ENCODE data around the gene ZNF22.

The ZNF22 gene

DNA sequence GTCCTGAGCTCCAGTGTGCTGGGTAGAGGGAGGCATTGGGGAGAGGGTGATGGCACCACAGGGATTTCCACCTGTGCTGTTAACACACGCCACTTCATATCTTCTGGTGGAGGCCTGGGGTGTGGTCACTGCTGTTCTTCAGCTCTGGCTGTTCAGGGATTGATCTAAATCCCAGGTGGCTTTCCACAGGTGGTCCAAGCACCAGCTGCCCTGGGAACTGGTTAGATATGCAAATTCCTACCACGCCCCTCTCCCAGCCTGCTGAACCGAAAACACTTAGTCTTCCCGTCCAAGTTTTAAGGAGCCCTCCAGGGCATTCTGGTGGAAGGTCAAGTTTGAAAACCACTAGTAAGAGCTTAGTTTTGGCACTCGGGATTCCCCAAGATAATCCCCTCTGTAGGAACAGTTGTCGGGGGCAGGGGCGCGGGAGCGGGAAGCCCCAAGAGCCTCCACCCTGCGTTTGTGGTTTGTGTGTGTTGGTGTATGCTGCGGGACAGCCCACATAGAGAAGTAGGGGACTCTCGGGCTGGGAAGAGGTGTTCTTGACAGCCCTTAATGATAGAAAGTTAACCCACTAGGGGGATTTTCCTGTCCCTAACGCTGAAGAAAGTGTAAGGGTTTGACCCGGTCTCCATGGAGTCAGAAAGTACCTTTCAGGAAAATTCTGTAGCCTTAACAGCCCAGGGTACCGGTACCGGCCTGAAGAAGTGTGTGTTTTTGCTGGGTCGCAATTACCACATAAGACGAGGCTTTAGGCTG lies 27.2 kb upstream of the ZNF22 start:
- Histone ChIP-seq H3K27me3 (ENCODE audit: low read depth, low read length) (no peaks in the 10 kb centered on the region), H3K4me3 (ENCODE audit: low read depth in 1 of 2, low read length in 2 of 2) (no peak overlapping the region), H3K27ac (ENCODE audit: low read length) (peak overlapping the region; percentile 80), H3K9me3 (ENCODE audit: control insufficient read depth in 1 of 2, low read length in 2 of 2) (no peaks in the 10 kb centered on the region), H3K36me3 (ENCODE audit: control insufficient read depth in 1 of 2, insufficient read depth in 2 of 2, low read length in 2 of 2) (peaks cover 31 to 36% of the 10 kb centered on the region in 2 donors), H3K4me1 (ENCODE audit: control insufficient read depth in 1 of 2, insufficient read depth in 2 of 2, low read length in 2 of 2) (peaks cover 27 to 31% of the 10 kb centered on the region in 2 donors)

DNA sequence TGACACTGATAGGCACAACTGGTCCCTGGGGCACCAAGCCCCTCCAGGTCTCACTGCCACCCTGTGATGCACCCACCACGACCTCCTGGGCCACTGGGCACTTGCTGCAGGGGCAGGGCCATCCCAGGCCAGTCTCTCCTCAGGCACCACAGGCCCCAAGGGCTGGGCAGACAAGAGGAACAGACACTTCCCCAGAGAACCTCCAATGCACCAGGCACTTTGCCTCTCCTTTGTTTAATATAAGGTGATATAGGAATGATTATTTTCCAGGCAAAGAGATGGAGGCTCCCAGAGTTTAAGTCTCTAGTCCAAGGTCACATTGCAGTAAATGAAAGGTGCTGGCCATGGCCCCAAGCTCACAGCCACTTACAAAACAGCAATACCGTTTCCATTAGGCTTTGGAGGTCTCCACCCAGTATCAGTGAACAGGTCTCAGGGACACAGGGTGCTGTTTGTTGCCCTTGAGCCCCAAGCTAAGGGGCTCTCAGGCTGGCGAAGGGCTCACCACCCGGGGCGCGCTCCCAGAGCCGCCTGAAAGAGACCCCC lies 26.6 kb upstream of the ZNF22 start:
- H3K4me1 ChIP-seq (ENCODE audit: control insufficient read depth in 1 of 2, insufficient read depth in 2 of 2, low read length in 2 of 2) = peaks cover 31 to 34% of the 10 kb centered on the region in 2 donors
- no peaks in the 10 kb centered on the region for H3K9me3 ChIP-seq (ENCODE audit: control insufficient read depth in 1 of 2, low read length in 2 of 2)
- H3K27ac ChIP-seq (ENCODE audit: low read length) = peak overlapping the region; percentile 80
- no peaks in the 10 kb centered on the region for H3K27me3 ChIP-seq (ENCODE audit: low read depth, low read length)
- peaks cover 31 to 36% of the 10 kb centered on the region in 2 donors for H3K36me3 ChIP-seq (ENCODE audit: control insufficient read depth in 1 of 2, insufficient read depth in 2 of 2, low read length in 2 of 2)
- H3K4me3 ChIP-seq (ENCODE audit: low read depth in 1 of 2, low read length in 2 of 2) = peak overlapping the region; percentile 60 to 72

DNA sequence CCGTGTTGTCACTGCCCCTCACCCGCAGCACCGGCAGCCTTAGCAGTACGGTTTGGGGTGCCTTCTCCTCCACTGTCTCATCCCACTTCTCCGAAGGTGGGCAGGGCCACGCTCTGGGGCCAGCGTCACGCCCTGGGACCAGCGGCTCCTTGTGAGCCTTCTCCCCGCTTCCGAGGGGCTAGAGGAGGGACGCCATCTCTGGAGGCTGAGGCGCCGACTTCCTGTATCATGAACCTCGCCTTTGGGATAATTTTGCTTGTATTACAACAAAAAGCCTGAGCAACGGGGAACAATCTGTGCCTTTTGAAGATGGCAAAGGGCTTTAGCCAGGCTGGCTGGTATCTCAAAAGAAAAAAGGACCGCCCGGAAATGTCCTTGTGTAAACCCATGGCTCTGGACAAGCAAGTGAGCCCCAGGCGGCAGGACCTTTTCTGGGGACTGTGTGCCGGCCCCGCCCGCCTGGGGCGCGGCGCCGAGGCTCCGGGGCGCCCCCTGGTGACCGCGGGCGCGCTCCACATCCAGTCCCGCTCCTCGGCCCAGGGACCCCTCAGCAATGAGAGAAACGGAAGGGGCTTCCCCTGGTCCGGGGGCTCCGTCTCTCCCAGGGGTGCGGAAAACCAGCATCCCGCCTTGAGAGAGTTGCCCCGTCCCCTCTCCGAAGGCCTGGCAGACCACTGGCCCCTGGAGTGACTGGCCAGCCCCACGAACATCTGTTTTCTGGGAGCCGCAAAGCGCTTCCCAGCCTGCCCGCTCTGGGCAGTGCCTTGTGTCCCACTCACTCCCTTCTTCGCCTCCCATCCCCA lies 25.9 kb upstream of the ZNF22 start:
- H3K27ac ChIP-seq (ENCODE audit: low read length) = peak overlapping the region; percentile 80
- H3K27me3 ChIP-seq (ENCODE audit: low read depth, low read length) = no peaks in the 10 kb centered on the region
- peaks cover 31 to 32% of the 10 kb centered on the region in 2 donors for H3K36me3 ChIP-seq (ENCODE audit: control insufficient read depth in 1 of 2, insufficient read depth in 2 of 2, low read length in 2 of 2)
- H3K9me3 ChIP-seq (ENCODE audit: control insufficient read depth in 1 of 2, low read length in 2 of 2) = no peaks in the 10 kb centered on the region
- H3K4me3 ChIP-seq (ENCODE audit: low read depth in 1 of 2, low read length in 2 of 2) = peak overlapping the region; percentile 60 to 72
- H3K4me1 ChIP-seq (ENCODE audit: control insufficient read depth in 1 of 2, insufficient read depth in 2 of 2, low read length in 2 of 2) = peaks cover 30 to 41% of the 10 kb centered on the region in 2 donors

GRCh38 chr10:44975431-44976331 lies 25.0 kb upstream of the ZNF22 start:
- Histone ChIP-seq H3K4me3 (ENCODE audit: low read depth in 1 of 2, low read length in 2 of 2) (peak overlapping the region; percentile 76 to 81), H3K27ac (ENCODE audit: low read length) (peak overlapping the region; percentile 90), H3K27me3 (ENCODE audit: low read depth, low read length) (no peaks in the 10 kb centered on the region), H3K9me3 (ENCODE audit: control insufficient read depth in 1 of 2, low read length in 2 of 2) (no peaks in the 10 kb centered on the region), H3K36me3 (ENCODE audit: control insufficient read depth in 1 of 2, insufficient read depth in 2 of 2, low read length in 2 of 2) (peaks cover 22 to 29% of the 10 kb centered on the region in 2 donors), H3K4me1 (ENCODE audit: control insufficient read depth in 1 of 2, insufficient read depth in 2 of 2, low read length in 2 of 2) (peaks cover 35 to 49% of the 10 kb centered on the region in 2 donors)

DNA sequence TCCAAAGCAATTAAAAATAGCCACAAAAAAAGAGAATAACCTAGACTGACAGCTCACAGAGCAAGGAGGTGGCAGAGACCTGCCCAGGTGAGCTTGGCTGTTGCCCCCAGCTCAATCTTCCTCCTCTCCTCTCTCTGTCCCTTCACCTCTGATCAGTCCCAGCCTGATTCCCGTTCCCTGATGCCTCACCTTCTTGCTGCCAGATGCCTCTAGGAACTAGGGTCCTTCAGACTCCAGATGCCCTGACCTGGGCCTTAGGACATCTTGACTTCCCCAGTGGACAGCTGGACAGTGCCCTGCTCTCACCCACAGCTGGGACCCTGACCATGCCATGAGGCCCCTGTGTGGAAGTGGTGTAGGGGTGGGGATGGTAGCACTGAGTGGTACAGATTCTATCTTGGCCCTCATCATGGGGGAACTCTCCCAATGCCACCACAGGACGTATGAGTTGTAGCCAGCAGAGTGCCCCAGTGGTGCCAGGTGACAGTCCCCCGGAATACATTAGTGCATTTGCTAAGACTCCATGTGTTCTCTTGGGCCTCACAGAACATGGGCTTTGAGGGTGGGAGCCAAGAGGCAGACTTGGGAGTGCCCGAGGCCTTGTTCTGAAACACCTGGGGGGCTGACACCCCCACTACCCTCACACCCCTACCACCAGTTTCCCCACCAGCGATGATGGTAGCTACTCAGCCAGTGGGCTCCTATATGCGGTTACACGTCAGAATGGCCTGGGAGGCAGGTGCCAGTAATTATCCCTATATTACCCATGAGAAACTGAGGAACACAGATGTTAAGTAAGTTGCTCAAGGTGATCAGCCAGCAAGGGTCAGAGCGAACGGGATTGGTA lies 24.1 kb upstream of the ZNF22 start:
- Histone ChIP-seq H3K4me3 (ENCODE audit: low read depth in 1 of 2, low read length in 2 of 2) (peak overlapping the region; percentile 76 to 81), H3K9me3 (ENCODE audit: control insufficient read depth in 1 of 2, low read length in 2 of 2) (no peaks in the 10 kb centered on the region), H3K36me3 (ENCODE audit: control insufficient read depth in 1 of 2, insufficient read depth in 2 of 2, low read length in 2 of 2) (peaks cover 14 to 20% of the 10 kb centered on the region in 2 donors), H3K4me1 (ENCODE audit: control insufficient read depth in 1 of 2, insufficient read depth in 2 of 2, low read length in 2 of 2) (peaks cover 40 to 58% of the 10 kb centered on the region in 2 donors), H3K27ac (ENCODE audit: low read length) (peak overlapping the region; percentile 90), H3K27me3 (ENCODE audit: low read depth, low read length) (no peaks in the 10 kb centered on the region)

- Histone ChIP-seq H3K27me3 (ENCODE audit: low read depth, low read length) (no peaks in the 10 kb centered on the region), H3K9me3 (ENCODE audit: control insufficient read depth in 1 of 2, low read length in 2 of 2) (no peaks in the 10 kb centered on the region), H3K27ac (ENCODE audit: low read length) (peak overlapping the region; percentile 90), H3K4me1 (ENCODE audit: control insufficient read depth in 1 of 2, insufficient read depth in 2 of 2, low read length in 2 of 2) (peaks cover 40 to 67% of the 10 kb centered on the region in 2 donors), H3K4me3 (ENCODE audit: low read depth in 1 of 2, low read length in 2 of 2) (peak overlapping the region; percentile 76 to 81), H3K36me3 (ENCODE audit: control insufficient read depth in 1 of 2, insufficient read depth in 2 of 2, low read length in 2 of 2) (peaks cover 6 to 11% of the 10 kb centered on the region in 2 donors)
These were observed 23.2 kb upstream of the ZNF22 start for GRCh38 chr10:44977287-44978212.

- H3K4me3 ChIP-seq (ENCODE audit: low read depth in 1 of 2, low read length in 2 of 2) = peak overlapping the region; percentile 76 to 81
These were observed 22.5 kb upstream of the ZNF22 start for GRCh38 chr10:44978213-44978569.

GRCh38 chr10:44978570-44979280 lies 22.0 kb upstream of the ZNF22 start, which contains the start of gene DEPP1:
DEPP1 (minus strand) TSS chr10:44978809; CDS start chr10:44978030, 779 bp downstream.
- peak within 1 kb of the TSS; percentile 76 to 81 for H3K4me3 ChIP-seq (ENCODE audit: low read depth in 1 of 2, low read length in 2 of 2)
- peaks cover 7 to 12% of the 10 kb centered on the region in 2 donors for H3K36me3 ChIP-seq (ENCODE audit: control insufficient read depth in 1 of 2, insufficient read depth in 2 of 2, low read length in 2 of 2)
- peak within 1 kb of the TSS; percentile 90 for H3K27ac ChIP-seq (ENCODE audit: low read length)
- no peaks in the 10 kb centered on the region for H3K27me3 ChIP-seq (ENCODE audit: low read depth, low read length)
- H3K9me3 ChIP-seq (ENCODE audit: control insufficient read depth in 1 of 2, low read length in 2 of 2) = no peaks in the 10 kb centered on the region
- H3K4me1 ChIP-seq (ENCODE audit: control insufficient read depth in 1 of 2, insufficient read depth in 2 of 2, low read length in 2 of 2) = peaks cover 37 to 67% of the 10 kb centered on the region in 2 donors

More at GRCh38 chr10:44978213-44978569, 22.5 kb upstream of the ZNF22 start:
- Histone ChIP-seq H3K27ac (ENCODE audit: low read length) (peak overlapping the region; percentile 90), H3K4me1 (ENCODE audit: control insufficient read depth in 1 of 2, insufficient read depth in 2 of 2, low read length in 2 of 2) (peaks cover 40 to 71% of the 10 kb centered on the region in 2 donors), H3K9me3 (ENCODE audit: control insufficient read depth in 1 of 2, low read length in 2 of 2) (no peaks in the 10 kb centered on the region), H3K27me3 (ENCODE audit: low read depth, low read length) (no peaks in the 10 kb centered on the region), H3K36me3 (ENCODE audit: control insufficient read depth in 1 of 2, insufficient read depth in 2 of 2, low read length in 2 of 2) (peaks cover 6 to 12% of the 10 kb centered on the region in 2 donors)

Data from muscle layer of duodenum (tissue), 2 donors.